ENCODE measurements around the gene GLIS1. TPM values are rescaled to one million over a fixed set of nuclear protein-coding genes. Genes with fewer than 3 reads are reported as not detected.

Gene GLIS1
- polyA plus RNA-seq, 3 donors: not detected

- 94% methylated on average over 9 of the region's 12 CpGs for WGBS (ENCODE audit: insufficient coverage)
- intact Hi-C loops (cut with micrococcal nuclease): no loop called here
- H3K27ac Mint-ChIP-seq: no peak overlapping the region
- H3K4me3 Mint-ChIP-seq: no peak overlapping the region
- no peaks in the 10 kb centered on the region for H3K36me3 Mint-ChIP-seq
- H4K20me1 ChIP-seq (ENCODE audit: insufficient read depth, low read length): no peaks in the 10 kb centered on the region
- H3K27me3 Mint-ChIP-seq (ENCODE audit: low read depth in 3 of 3): peaks cover 3 to 9% (median 7%) of the 10 kb centered on the region in 3 donors
- no peaks in the 10 kb centered on the region for H3K27me3 ChIP-seq (ENCODE audit: control insufficient read depth in 2 of 2, insufficient read depth in 2 of 2, low read length in 2 of 2)
- TF ChIP-seq CTCF (IDR thresholded peaks at IDR 0.05): no peak
- DNase-seq: no peak
- no peak overlapping the region for H3K4me3 ChIP-seq (replicated peaks in 1 of 3; ENCODE audit: low read depth in 2 of 3, low read length in 3 of 3)
- H3K36me3 ChIP-seq (replicated peaks in 1 of 2; ENCODE audit: control insufficient read depth in 1 of 2, insufficient read depth in 2 of 2, low read length in 2 of 2): no peaks in the 10 kb centered on the region
- no peaks in the 10 kb centered on the region for H3K4me1 ChIP-seq (ENCODE audit: control insufficient read depth in 1 of 2, insufficient read depth in 2 of 2, low read length in 2 of 2)
- no peaks in the 10 kb centered on the region for H3K4me1 Mint-ChIP-seq
- H3K9ac ChIP-seq (ENCODE audit: insufficient read depth, low read length, poor library complexity, severe bottlenecking): no peak overlapping the region
- H3K9me3 ChIP-seq (replicated peaks in 1 of 2; ENCODE audit: control insufficient read depth in 1 of 2, insufficient read depth in 1 of 2, low read length in 2 of 2): no peaks in the 10 kb centered on the region
- no peak overlapping the region for H3K4me2 ChIP-seq (replicated peaks; ENCODE audit: extremely low read depth, low read length, poor library complexity, severe bottlenecking)
- H2AFZ ChIP-seq (ENCODE audit: insufficient read depth, low read depth, low read length, poor library complexity, severe bottlenecking): no peak overlapping the region
- no peaks in the 10 kb centered on the region for H3K9me3 Mint-ChIP-seq
- H3K27ac ChIP-seq (ENCODE audit: low read depth in 1 of 2, low read length in 2 of 2): no peak overlapping the region
- no peaks in the 10 kb centered on the region for H3K79me2 ChIP-seq (ENCODE audit: insufficient read depth, low read length)
Measured at GRCh38 chr1:53477651-53478501, 261.1 kb downstream of the GLIS1 start.

- Histone ChIP-seq H3K4me2 (replicated peaks; ENCODE audit: extremely low read depth, low read length, poor library complexity, severe bottlenecking) (no peak overlapping the region), H3K9me3 (replicated peaks in 1 of 2; ENCODE audit: control insufficient read depth in 1 of 2, insufficient read depth in 1 of 2, low read length in 2 of 2) (no peaks in the 10 kb centered on the region), H3K27ac (ENCODE audit: low read depth in 1 of 2, low read length in 2 of 2) (no peak overlapping the region), H3K27me3 (ENCODE audit: control insufficient read depth in 2 of 2, insufficient read depth in 2 of 2, low read length in 2 of 2) (no peaks in the 10 kb centered on the region), H3K79me2 (ENCODE audit: insufficient read depth, low read length) (no peaks in the 10 kb centered on the region), H3K9ac (ENCODE audit: insufficient read depth, low read length, poor library complexity, severe bottlenecking) (no peak overlapping the region), H4K20me1 (ENCODE audit: insufficient read depth, low read length) (no peaks in the 10 kb centered on the region), H3K4me1 (ENCODE audit: control insufficient read depth in 1 of 2, insufficient read depth in 2 of 2, low read length in 2 of 2) (no peaks in the 10 kb centered on the region), H3K4me3 (replicated peaks in 1 of 3; ENCODE audit: low read depth in 2 of 3, low read length in 3 of 3) (no peak overlapping the region), H3K36me3 (replicated peaks in 1 of 2; ENCODE audit: control insufficient read depth in 1 of 2, insufficient read depth in 2 of 2, low read length in 2 of 2) (no peaks in the 10 kb centered on the region), H2AFZ (ENCODE audit: insufficient read depth, low read depth, low read length, poor library complexity, severe bottlenecking) (no peak overlapping the region)
- Mint-ChIP-seq H3K27ac (peak overlapping the region in 1 of 7 donors; percentile 39), H3K9me3 (no peaks in the 10 kb centered on the region), H3K36me3 (no peaks in the 10 kb centered on the region), H3K4me3 (no peak overlapping the region), H3K27me3 (ENCODE audit: low read depth in 3 of 3) (peaks cover 3 to 6% (median 5%) of the 10 kb centered on the region in 3 donors), H3K4me1 (no peaks in the 10 kb centered on the region)
- WGBS (ENCODE audit: insufficient coverage): 96% methylated on average over 8 of the region's 8 CpGs
- intact Hi-C loops (cut with micrococcal nuclease): no loop called here
- DNase-seq: no peak
- no peak for TF ChIP-seq CTCF (IDR thresholded peaks at IDR 0.05)
Measured at GRCh38 chr1:53476579-53476978, 262.4 kb downstream of the GLIS1 start.
